K562 (cell line): ENCODE data around the gene CDKN2B-AS1.

Experiments
- DPF2 ChIP-seq: fragments of 450-650 bp; IDR thresholded peaks from 2 replicates; pipeline ENCODE4 v1.6.1; 2016
- GTF2E2 ChIP-seq: fragments of 200-800 bp; sonication (Bioruptor generic); IDR thresholded peaks from 2 replicates; pipeline ENCODE4 v1.6.1; 2016; ENCODE audit warnings: missing genetic modification characterization, missing compliant biosample characterization
- POLR2AphosphoS5 ChIP-seq: IDR thresholded peaks from 2 replicates; pipeline ENCODE4 v1.6.1; 2011; ENCODE audit warnings: mild to moderate bottlenecking, low read depth, low read length, moderate library complexity; ENCODE audit not compliant: control insufficient read depth, insufficient read depth
- RBM39 ChIP-seq: fragments of 200-400 bp; formaldehyde crosslinking; optimal IDR thresholded peaks from 2 replicates; pipeline ENCODE3; 2018; ENCODE audit warnings: low read depth, low read length
- SPI1 ChIP-seq: IDR thresholded peaks from 2 replicates; pipeline ENCODE4 v1.6.1; 2011; ENCODE audit warnings: low read depth, low read length, control low read depth, borderline replicate concordance
- SRF ChIP-seq, 2 experiments: fragments of 250-450, 450-650 bp in 1 of 2; sonication (Bioruptor Pico) in 1 of 2; sonication (generic) in 1 of 2; formaldehyde crosslinking; IDR thresholded peaks; 2 replicates each; pipeline versions ENCODE4 v1.5.0 to v1.5.1; 2020 to 2022; ENCODE audit warnings: mild to moderate bottlenecking in 1 of 2, missing genetic modification reagents in 1 of 2
- SUPT5H ChIP-seq: fragments of 450-650 bp; IDR thresholded peaks from 2 replicates; pipeline ENCODE4 v1.6.1; 2016
- ZNF263 ChIP-seq: sonication (generic); formaldehyde crosslinking; IDR thresholded peaks from 2 replicates; pipeline ENCODE4 v1.8.0; 2022; ENCODE audit warnings: mild to moderate bottlenecking, missing genetic modification reagents, borderline replicate concordance
- TF ChIP-seq, protein P1 (sequence below), 2 experiments: fragments of 450-650 bp; formaldehyde crosslinking in 1 of 2; IDR thresholded peaks; 2 replicates each; pipeline versions ENCODE4 v1.4.0 to v1.6.1; 2014 to 2020; ENCODE audit warnings: mild to moderate bottlenecking in 2 of 2, borderline replicate concordance in 1 of 2, low read depth in 1 of 2

DNA sequence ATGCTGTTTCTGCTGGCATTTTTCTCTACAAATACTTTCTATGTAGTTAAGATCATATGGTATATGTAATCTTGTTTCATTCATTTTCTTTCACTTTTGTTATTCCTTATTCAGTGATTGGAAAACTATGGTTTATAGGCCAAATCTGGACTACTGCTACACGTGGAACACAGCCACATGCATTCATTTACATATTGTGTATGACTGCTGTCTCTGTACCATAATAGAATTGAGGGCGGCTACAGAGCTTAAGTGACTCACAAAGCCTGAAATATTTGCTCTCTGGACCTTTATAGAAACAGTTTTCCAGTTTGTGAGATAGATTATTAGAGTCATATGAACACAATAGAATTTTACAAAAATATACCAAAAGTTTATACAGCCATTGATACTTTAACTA is 148.1 kb downstream of the CDKN2B-AS1 start:
- TF ChIP-seq, protein P1, sequence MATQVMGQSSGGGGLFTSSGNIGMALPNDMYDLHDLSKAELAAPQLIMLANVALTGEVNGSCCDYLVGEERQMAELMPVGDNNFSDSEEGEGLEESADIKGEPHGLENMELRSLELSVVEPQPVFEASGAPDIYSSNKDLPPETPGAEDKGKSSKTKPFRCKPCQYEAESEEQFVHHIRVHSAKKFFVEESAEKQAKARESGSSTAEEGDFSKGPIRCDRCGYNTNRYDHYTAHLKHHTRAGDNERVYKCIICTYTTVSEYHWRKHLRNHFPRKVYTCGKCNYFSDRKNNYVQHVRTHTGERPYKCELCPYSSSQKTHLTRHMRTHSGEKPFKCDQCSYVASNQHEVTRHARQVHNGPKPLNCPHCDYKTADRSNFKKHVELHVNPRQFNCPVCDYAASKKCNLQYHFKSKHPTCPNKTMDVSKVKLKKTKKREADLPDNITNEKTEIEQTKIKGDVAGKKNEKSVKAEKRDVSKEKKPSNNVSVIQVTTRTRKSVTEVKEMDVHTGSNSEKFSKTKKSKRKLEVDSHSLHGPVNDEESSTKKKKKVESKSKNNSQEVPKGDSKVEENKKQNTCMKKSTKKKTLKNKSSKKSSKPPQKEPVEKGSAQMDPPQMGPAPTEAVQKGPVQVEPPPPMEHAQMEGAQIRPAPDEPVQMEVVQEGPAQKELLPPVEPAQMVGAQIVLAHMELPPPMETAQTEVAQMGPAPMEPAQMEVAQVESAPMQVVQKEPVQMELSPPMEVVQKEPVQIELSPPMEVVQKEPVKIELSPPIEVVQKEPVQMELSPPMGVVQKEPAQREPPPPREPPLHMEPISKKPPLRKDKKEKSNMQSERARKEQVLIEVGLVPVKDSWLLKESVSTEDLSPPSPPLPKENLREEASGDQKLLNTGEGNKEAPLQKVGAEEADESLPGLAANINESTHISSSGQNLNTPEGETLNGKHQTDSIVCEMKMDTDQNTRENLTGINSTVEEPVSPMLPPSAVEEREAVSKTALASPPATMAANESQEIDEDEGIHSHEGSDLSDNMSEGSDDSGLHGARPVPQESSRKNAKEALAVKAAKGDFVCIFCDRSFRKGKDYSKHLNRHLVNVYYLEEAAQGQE (IDR thresholded peaks at IDR 0.05; ENCODE audit: borderline replicate concordance), result no peak
- TF ChIP-seq, protein P1 (CRISPR knock-in tag; IDR thresholded peaks at IDR 0.05; ENCODE audit: low read depth), result no peak
- TF ChIP-seq SRF (CRISPR knock-in tag; IDR thresholded peaks at IDR 0.05), result no peak
- TF ChIP-seq GTF2E2, result no peak
- TF ChIP-seq DPF2, result no peak
- no peak for TF ChIP-seq SUPT5H
- no peak for TF ChIP-seq POLR2AphosphoS5
- no peak for TF ChIP-seq SPI1
- TF ChIP-seq RBM39, result no peak
- TF ChIP-seq ZNF263 (CRISPR knock-in tag), result no peak
